BJ (cell line): ENCODE data around the gene DGLUCY. TPM values are rescaled to one million over a fixed set of nuclear protein-coding genes. Genes with fewer than 3 reads are reported as not detected.

Experiments
- CTCF ChIA-PET: fragments of 350-600 bp; formaldehyde crosslinking; extraction: SDS; loops from one replicate; lab custom pipeline; 2021; ENCODE audit warnings: antibody characterized with exemption, inconsistent platforms; lab: Yijun Ruan, JAX
- POLR2A ChIA-PET: fragments of 300-600 bp; sonication (Branson Sonifier 250); formaldehyde crosslinking; extraction: SDS; loops from one replicate; lab custom pipeline; 2021; ENCODE audit warnings: antibody characterized with exemption; lab: Charles Lee
- DNase-seq: peaks from one replicate; pipeline ENCODE4 v3.0.0-alpha.2; 2011; ENCODE audit warnings: low read depth
- H3K27me3 ChIP-seq: 2 replicates; pipeline ENCODE4 v1.6.0; 2011; ENCODE audit warnings: low read length; ENCODE audit not compliant: control insufficient read depth, insufficient read depth
- H3K36me3 ChIP-seq: 2 replicates; pipeline ENCODE4 v1.5.1; 2011; ENCODE audit warnings: low read length; ENCODE audit not compliant: control insufficient read depth, insufficient read depth
- H3K4me3 ChIP-seq: 2 replicates; pipeline ENCODE4 v1.5.1; 2011; ENCODE audit warnings: low read depth, mild to moderate bottlenecking, control low read depth, low read length
- polyA plus RNA-seq: library from polyadenylated mRNA; depleted of rRNA; stranded (reverse); fragments of >200 nt; gene quantifications from 2 replicates; pipeline ENCODE4 v1.2.3, GENCODE V29; 2011
- TF ChIP-seq, protein P1 (sequence below): IDR thresholded peaks from 2 replicates; pipeline ENCODE4 v1.5.1; 2011; ENCODE audit warnings: low read depth, mild to moderate bottlenecking, control low read depth, inconsistent platforms, low read length, moderate library complexity; ENCODE audit not compliant: insufficient read depth

The DGLUCY gene
- polyA plus RNA-seq, 1 experiment: 18.9 TPM

DNA sequence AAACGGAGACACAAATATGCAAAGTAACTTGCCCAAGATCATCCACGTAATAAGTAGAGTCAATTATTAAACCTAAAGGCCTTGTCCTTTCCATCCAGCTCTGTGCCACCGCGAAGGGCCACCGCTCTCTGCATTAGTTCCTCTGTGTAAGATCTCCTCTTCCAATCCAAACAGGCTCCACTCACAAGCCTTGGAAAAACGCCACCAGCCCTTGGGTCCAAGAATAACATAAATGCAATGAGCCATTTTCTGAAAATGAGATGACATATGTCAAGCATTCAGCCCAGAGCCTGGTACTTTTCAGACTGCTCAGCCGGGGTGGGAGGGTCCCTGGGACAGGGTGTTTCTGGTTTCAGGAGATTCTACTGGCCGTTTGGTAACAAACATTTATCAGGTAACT lies 30.0 kb downstream of the DGLUCY start:
- Histone ChIP-seq H3K27me3 (no peaks in the 10 kb centered on the region), H3K36me3 (no peaks in the 10 kb centered on the region), H3K4me3 (no peak overlapping the region)
- no peak for DNase-seq
- POLR2A ChIA-PET: no interaction called here
- CTCF ChIA-PET: interaction anchor here (1.1 kb wide), 1 partner anchor 29 kb away, joined by 3 read pairs; no protein-coding TSS in a partner anchor
- TF ChIP-seq, protein P1, sequence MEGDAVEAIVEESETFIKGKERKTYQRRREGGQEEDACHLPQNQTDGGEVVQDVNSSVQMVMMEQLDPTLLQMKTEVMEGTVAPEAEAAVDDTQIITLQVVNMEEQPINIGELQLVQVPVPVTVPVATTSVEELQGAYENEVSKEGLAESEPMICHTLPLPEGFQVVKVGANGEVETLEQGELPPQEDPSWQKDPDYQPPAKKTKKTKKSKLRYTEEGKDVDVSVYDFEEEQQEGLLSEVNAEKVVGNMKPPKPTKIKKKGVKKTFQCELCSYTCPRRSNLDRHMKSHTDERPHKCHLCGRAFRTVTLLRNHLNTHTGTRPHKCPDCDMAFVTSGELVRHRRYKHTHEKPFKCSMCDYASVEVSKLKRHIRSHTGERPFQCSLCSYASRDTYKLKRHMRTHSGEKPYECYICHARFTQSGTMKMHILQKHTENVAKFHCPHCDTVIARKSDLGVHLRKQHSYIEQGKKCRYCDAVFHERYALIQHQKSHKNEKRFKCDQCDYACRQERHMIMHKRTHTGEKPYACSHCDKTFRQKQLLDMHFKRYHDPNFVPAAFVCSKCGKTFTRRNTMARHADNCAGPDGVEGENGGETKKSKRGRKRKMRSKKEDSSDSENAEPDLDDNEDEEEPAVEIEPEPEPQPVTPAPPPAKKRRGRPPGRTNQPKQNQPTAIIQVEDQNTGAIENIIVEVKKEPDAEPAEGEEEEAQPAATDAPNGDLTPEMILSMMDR: no peak

DNA sequence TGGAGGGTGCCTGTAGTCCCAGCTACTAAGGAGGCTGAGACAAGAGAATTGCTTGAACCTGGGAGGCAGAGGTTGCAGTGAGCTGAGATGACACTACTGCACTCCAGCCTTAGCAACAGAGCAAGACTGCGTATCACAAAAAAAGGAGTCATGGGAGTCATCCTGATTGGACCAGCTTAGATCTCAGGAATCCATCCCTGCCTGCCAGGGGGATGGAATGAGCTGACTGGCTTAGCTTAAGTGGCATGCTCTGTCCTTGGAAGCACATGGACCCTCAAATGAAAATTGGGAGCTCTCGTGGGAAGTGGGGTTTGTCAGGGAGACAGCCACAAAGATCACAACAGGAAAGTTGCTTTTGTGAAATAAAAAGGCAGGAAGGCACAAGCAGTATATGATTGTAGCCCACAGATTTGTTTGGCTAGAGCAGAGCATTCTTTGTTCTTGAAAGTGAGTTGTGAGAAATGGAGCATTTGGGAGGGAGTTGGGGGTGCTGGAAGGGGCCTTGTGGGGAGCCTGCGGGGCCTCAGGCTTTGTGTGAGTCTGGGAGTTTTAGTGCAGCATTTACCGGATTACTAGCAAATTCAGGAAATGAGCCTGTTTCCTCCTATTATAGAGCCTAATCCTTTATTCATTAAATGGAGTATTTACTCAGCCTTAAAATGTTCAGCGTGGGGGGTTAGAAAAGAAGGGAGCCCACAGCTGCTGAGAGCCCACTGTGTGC lies 30.7 kb downstream of the DGLUCY start:
- no peak for DNase-seq
- ChIA-PET CTCF (interaction anchor here (1.0 to 1.1 kb wide), 2 partner anchors 13 to 28 kb away, joined by 3 read pairs; no protein-coding TSS in a partner anchor), POLR2A (no interaction called here)
- H3K4me3 ChIP-seq: no peak overlapping the region
- no peaks in the 10 kb centered on the region for H3K27me3 ChIP-seq
- H3K36me3 ChIP-seq: no peaks in the 10 kb centered on the region
- TF ChIP-seq, protein P1: no peak

DNA sequence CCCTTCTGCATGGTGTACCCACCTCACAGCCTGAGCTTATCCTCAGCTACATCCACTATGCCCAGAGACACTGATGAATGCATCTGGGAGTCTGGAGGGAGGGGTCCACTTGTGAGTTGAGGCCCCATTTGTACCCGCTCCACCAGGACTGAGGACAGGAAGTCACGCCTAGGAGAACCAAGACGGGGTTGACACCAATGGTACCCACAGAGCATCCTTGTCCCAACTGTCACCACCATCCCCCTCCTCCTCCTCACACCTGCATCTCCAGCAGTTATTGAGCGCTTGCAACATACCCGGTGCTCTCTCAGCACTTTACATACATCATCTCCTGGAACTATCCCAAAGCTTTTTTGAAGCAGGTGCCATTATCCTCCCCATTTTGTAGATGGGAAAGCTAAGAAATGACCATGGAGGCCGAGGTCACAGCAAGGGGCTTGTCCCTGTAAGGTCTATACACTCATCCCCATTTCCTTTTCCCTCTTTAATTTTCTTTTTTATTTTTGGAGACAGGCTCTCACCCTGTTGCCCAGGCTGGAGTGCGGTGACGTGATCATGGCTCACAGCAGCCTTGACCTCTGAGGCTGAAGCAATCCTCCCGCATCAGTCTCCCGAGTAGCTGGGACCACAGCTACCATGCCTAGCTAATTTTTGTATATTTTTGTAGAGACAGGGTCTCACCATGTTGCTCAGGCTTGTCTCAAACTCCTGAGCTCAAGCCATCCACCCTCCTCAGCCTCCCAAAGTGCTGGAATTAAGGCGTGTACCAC lies 31.7 kb downstream of the DGLUCY start:
- DNase-seq: no peak
- CTCF ChIA-PET: interaction anchor here (1.0 to 1.5 kb wide), 2 partner anchors 14 to 141 kb away, joined by 3 read pairs; no protein-coding TSS in a partner anchor
- TF ChIP-seq, protein P1: no peak
- no peaks in the 10 kb centered on the region for H3K27me3 ChIP-seq
- no peak overlapping the region for H3K4me3 ChIP-seq
- POLR2A ChIA-PET: no interaction called here
- no peaks in the 10 kb centered on the region for H3K36me3 ChIP-seq

DNA sequence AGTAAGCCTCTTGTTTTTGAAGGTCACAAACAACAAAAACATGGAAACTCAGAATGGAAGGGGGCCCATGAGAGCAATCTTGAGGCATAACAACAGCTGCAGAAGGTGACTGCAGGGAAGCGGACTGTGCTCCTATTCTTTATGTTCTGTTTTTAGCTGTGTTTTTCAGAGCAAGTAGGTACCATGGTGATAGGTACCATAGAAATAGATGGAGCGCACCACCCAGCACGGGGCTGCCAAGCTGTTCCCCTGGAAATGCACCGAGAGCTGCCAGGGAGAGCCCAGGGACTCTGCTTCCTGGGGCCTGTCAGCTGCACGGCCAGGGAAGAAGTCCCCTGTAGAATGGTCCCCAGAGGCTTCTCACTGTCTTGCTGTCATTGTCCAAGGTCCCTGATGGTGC lies 32.8 kb downstream of the DGLUCY start:
- Histone ChIP-seq H3K4me3 (no peak overlapping the region), H3K36me3 (no peaks in the 10 kb centered on the region), H3K27me3 (no peaks in the 10 kb centered on the region)
- ChIA-PET CTCF (interaction anchor here (1.0 to 1.5 kb wide), 3 partner anchors 8 to 140 kb away, joined by 3 to 4 read pairs (median 3); no protein-coding TSS in a partner anchor), POLR2A (no interaction called here)
- TF ChIP-seq, protein P1: no peak
- DNase-seq: no peak

DNA sequence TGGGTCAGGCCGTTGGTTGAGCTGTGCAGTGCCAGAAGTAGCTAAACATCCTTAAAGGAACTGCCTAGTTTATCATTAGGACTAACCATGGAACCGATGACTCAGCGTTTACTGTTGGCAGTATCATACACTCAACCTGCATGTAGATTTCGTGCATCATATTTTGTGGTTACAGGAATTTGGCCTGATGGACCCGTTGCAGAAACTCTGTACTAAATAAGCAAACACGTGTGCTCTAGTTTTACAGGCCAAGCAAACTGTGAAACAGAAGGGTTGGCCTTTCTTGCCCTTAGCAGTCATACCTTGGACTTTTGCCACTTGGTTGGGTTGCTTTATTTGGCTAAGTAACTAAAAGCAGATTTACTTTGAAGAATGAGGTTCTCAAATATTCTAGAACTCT lies 35.6 kb downstream of the DGLUCY start:
- CTCF ChIA-PET: interaction anchor here (0.6 to 1.7 kb wide), 5 partner anchors 11 to 733 kb away, joined by 3 to 5 read pairs (median 3); no protein-coding TSS in a partner anchor
- TF ChIP-seq, protein P1: no peak
- DNase-seq: peak; percentile 99
- no peaks in the 10 kb centered on the region for H3K27me3 ChIP-seq
- POLR2A ChIA-PET: no interaction called here
- no peaks in the 10 kb centered on the region for H3K36me3 ChIP-seq
- H3K4me3 ChIP-seq: no peak overlapping the region
